KMS-11 (cell line): Measurements from ENCODE around the gene EEIG2.

Source experiments
- H2AFZ ChIP-seq: fragments of 200-600 bp; sonication (generic); 2 replicates; pipeline ENCODE4 v1.6.1; 2016; ENCODE audit warnings: antibody characterized with exemption, mixed run types, low read depth
- H3K27ac ChIP-seq: fragments of 200-600 bp; sonication (generic); 2 replicates; pipeline ENCODE4 v1.6.1; 2016; ENCODE audit warnings: mild to moderate bottlenecking, mixed run types
- H3K27me3 ChIP-seq: fragments of 200-600 bp; sonication (generic); 2 replicates; pipeline ENCODE4 v1.6.1; 2017; ENCODE audit warnings: mild to moderate bottlenecking, low read depth, mixed run types, moderate library complexity; ENCODE audit not compliant: insufficient read depth
- H3K36me3 ChIP-seq: fragments of 200-600 bp; sonication (generic); 2 replicates; pipeline ENCODE4 v1.6.1; 2017; ENCODE audit warnings: mild to moderate bottlenecking, mixed run types; ENCODE audit not compliant: insufficient read depth
- H3K4me1 ChIP-seq: fragments of 200-600 bp; sonication (generic); 2 replicates; pipeline ENCODE4 v1.6.1; 2016; ENCODE audit warnings: mild to moderate bottlenecking, low read depth, mixed run types; ENCODE audit not compliant: poor library complexity, severe bottlenecking
- H3K4me2 ChIP-seq: fragments of 200-600 bp; sonication (generic); 2 replicates; pipeline ENCODE4 v1.7.0; 2016; ENCODE audit warnings: mild to moderate bottlenecking, mixed run types
- H3K4me3 ChIP-seq: fragments of 200-600 bp; sonication (generic); IDR thresholded peaks from 2 replicates; pipeline ENCODE4 v1.6.1; 2017; ENCODE audit warnings: low read depth, low read length, mixed read lengths; ENCODE audit not compliant: insufficient read depth
- H3K79me2 ChIP-seq: fragments of 200-600 bp; sonication (generic); 2 replicates; pipeline ENCODE4 v1.6.1; 2016; ENCODE audit warnings: low read depth, mixed run types; ENCODE audit not compliant: insufficient read depth
- H3K9ac ChIP-seq: fragments of 200-600 bp; sonication (generic); 2 replicates; pipeline ENCODE4 v1.6.1; 2016; ENCODE audit warnings: mild to moderate bottlenecking, mixed run types
- H4K20me1 ChIP-seq: fragments of 200-600 bp; sonication (generic); 2 replicates; pipeline ENCODE4 v1.6.1; 2016; ENCODE audit warnings: mild to moderate bottlenecking, mixed run types; ENCODE audit not compliant: insufficient read depth
- TF ChIP-seq, protein P1 (sequence below): fragments of 200-600 bp; sonication (generic); conservative IDR thresholded peaks from 2 replicates; pipeline ENCODE4 v1.6.1; 2017; ENCODE audit warnings: low read depth, mild to moderate bottlenecking, antibody characterized with exemption, low read length, moderate library complexity, mixed read lengths

EEIG2 gene

GRCh38 chr1:108565512-108565911, 5.6 kb downstream of the EEIG2 start:
- Histone ChIP-seq H4K20me1 (no peaks in the 10 kb centered on the region), H3K4me1 (peaks cover 21% of the 10 kb centered on the region), H3K4me3 (no peak overlapping the region), H3K9ac (no peak overlapping the region), H3K79me2 (no peaks in the 10 kb centered on the region), H3K4me2 (no peak overlapping the region), H3K27ac (no peak overlapping the region), H3K27me3 (no peaks in the 10 kb centered on the region), H2AFZ (no peak overlapping the region), H3K36me3 (no peaks in the 10 kb centered on the region)
- TF ChIP-seq, protein P1, sequence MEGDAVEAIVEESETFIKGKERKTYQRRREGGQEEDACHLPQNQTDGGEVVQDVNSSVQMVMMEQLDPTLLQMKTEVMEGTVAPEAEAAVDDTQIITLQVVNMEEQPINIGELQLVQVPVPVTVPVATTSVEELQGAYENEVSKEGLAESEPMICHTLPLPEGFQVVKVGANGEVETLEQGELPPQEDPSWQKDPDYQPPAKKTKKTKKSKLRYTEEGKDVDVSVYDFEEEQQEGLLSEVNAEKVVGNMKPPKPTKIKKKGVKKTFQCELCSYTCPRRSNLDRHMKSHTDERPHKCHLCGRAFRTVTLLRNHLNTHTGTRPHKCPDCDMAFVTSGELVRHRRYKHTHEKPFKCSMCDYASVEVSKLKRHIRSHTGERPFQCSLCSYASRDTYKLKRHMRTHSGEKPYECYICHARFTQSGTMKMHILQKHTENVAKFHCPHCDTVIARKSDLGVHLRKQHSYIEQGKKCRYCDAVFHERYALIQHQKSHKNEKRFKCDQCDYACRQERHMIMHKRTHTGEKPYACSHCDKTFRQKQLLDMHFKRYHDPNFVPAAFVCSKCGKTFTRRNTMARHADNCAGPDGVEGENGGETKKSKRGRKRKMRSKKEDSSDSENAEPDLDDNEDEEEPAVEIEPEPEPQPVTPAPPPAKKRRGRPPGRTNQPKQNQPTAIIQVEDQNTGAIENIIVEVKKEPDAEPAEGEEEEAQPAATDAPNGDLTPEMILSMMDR: no peak

GRCh38 chr1:108568589-108568988, 8.7 kb downstream of the EEIG2 start:
- Histone ChIP-seq H3K9ac (no peak overlapping the region), H3K27me3 (no peaks in the 10 kb centered on the region), H3K4me1 (peaks cover 10% of the 10 kb centered on the region), H3K79me2 (no peaks in the 10 kb centered on the region), H2AFZ (no peak overlapping the region), H4K20me1 (no peaks in the 10 kb centered on the region), H3K27ac (no peak overlapping the region), H3K4me3 (no peak overlapping the region), H3K4me2 (no peak overlapping the region), H3K36me3 (no peaks in the 10 kb centered on the region)
- TF ChIP-seq, protein P1: no peak

- H4K20me1 ChIP-seq: no peaks in the 10 kb centered on the region
- no peak overlapping the region for H3K4me3 ChIP-seq
- no peaks in the 10 kb centered on the region for H3K27me3 ChIP-seq
- peaks cover 10% of the 10 kb centered on the region for H3K4me1 ChIP-seq
- no peak overlapping the region for H3K27ac ChIP-seq
- H3K4me2 ChIP-seq: no peak overlapping the region
- H3K9ac ChIP-seq: no peak overlapping the region
- H3K36me3 ChIP-seq: no peaks in the 10 kb centered on the region
- H2AFZ ChIP-seq: no peak overlapping the region
- no peaks in the 10 kb centered on the region for H3K79me2 ChIP-seq
- TF ChIP-seq, protein P1: no peak
Measured at GRCh38 chr1:108569097-108569728, 9.3 kb downstream of the EEIG2 start.

- Histone ChIP-seq H3K36me3 (no peaks in the 10 kb centered on the region), H4K20me1 (no peaks in the 10 kb centered on the region), H3K79me2 (no peaks in the 10 kb centered on the region), H3K4me1 (peaks cover 10% of the 10 kb centered on the region), H2AFZ (no peak overlapping the region), H3K9ac (no peak overlapping the region), H3K27ac (no peak overlapping the region), H3K4me3 (no peak overlapping the region), H3K27me3 (no peaks in the 10 kb centered on the region), H3K4me2 (no peak overlapping the region)
- TF ChIP-seq, protein P1: peak; percentile 20; the same call in 1 of the 2 replicates
Measured at GRCh38 chr1:108570128-108570527, 10.2 kb downstream of the EEIG2 start.
